OCI-M2 (cell line): ENCODE measurements around the gene MCOLN3.
"Not testable (repeated sequence)": the region's sequence is repeated elsewhere in the genome, so short reads cannot be mapped to it uniquely, and the experiment has no call there.

ENCODE experiments used
- DNase-seq: peaks from one replicate; lab custom pipeline; 2025; ENCODE audit not compliant: unreplicated experiment; lab: John Stamatoyannopoulos, UW

Gene MCOLN3

DNA sequence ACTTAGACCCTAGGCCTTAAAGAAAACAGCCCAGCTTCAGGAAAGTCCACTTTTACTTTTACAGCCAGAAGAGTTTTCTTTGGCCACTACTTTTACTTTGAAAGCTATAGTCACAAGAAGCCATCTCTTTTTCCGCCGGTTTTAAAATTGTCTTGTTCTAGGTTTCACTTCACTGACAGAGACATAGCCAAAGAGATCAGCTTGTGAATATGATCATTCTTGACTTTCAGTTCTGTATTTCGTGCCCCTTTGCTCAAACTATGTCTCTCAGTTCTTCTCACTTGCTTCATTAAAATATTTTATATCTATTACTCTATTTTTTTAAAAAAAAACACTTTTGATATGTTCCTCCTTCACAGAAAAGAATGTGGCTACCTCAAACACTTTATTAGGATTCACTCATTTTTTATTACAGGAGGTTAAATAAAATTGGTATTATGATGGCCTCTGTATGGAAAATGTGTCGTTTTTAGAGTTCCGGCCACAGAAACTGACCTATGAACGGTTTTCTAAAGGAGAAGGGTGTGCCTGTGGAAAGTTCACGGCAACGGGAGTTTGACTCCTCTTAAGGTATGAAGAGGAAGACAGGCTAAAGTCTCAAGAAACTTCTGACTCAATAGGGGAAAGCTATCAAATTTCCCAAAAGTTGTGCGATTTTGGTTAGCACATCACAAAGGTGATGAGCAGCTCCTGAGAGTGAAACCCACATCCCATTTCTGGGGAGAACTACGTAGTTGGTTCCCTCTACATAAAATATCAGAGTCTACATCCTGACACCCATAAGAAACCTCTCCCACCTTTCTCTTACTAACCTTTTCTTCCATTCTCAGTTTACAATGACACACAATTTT is 52.6 kb downstream of the MCOLN3 start:
- no peak for DNase-seq

DNA sequence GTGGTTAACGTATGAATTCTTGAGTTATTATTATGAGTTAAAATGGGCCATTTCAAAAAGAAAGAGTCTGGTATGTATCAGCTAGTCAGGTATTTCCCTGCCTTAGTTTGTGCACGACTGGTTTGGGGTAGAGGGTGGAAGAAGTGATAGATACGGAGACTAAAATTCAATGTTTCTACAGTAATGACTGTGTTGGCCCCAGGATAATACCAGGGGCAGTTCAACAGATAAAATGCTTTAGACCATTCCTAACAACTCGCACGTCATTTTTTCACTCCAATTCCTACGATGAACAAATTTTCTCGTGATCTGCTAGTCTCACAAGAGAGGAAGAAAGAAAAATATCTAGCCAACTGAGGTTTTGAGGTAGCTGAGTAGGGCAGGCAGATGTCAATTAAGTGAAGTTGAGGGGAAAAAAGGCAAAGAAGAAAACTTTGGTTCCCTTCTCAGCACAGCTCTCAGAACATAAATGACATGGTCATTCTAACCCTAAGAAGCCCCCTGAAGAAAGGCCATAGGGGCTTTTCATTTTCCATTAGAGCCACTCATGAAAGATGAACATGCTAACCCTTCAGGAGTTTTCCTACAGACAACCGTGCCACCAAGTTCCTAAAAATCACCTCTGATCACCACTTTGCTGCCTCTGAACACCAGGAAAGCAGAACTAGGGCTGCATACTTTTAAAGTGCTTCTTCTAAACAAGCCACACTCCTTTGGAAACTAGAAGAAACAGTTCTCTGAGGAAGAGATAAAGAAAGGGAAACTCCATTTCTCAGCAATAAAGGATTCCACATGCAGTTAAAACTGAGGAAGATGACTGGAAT is 57.0 kb downstream of the MCOLN3 start:
- no peak for DNase-seq

DNA sequence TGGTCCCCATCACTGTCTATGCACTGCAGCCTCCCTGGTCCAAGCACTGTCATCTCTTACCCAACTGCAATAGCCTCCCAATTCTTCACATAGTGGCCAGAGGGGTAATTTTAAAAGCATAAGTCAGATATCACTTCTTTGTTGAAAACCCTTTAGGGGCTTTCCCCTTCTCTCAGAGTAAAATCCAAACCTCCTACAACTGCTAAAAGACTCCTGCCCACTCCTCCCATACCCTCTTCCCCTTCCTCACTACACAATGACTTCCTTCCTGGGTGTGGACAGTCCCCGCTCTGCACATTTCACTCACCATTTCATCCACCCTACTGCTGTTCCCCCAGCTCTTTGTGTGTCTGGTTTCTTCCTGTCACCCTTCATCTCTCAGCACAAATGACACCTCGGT is 59.7 kb downstream of the MCOLN3 start:
- no peak for DNase-seq

DNA sequence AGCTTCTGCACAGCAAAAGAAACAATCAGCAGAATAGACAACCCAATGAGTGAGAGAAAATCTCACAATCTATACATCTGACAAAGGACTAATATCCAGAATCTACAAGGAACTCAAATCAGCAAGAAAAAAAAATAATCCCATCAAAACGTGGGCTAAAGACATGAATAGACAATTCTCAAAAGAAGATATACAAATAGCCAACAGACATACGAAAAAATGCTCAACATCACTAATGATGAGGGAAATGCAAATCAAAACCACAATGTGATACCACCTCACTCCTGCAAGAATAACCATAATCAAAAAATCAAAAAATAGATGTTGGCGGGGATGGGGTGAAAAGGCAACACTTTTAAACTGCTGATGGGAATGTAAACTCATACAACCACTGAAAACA is 61.7 kb downstream of the MCOLN3 start:
- DNase-seq: not testable (repeated sequence)

DNA sequence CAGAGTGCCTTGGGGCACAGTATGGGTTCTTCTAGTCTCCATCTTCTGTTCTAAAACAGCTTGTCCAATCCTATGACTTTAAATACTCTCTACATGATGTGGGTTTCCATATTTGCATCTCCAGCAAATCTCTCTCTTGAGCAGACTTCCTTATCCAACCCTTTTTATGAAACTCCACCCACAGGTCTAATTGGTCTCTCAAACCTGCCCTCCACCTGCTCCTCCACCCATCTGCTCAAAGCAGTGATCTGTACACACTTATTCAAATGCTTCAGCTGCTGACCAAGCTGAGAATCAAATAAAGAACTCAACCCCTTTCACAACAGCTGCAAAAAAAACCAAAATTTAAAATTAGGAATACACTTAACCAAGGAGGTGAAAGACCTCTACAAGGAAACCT is 62.9 kb downstream of the MCOLN3 start:
- DNase-seq: no peak

DNA sequence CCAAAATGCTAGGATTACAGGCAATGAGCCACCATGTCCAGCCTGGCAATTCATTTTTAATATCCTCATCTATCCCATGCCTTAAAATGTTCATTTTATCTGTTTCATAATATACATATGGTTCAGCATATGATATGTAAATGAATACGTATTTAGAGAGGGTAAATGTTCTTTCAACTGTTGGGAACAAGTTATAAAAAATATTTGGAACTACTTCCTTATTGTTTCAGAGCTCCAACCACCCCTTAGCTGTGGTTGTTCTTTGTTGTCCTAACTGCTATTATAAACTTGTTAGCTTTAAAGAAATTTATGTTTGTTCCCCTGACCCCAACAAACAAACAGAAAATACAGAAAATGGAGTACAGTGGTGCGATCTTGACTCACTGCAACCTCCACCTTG is 65.9 kb downstream of the MCOLN3 start:
- DNase-seq: no peak

DNA sequence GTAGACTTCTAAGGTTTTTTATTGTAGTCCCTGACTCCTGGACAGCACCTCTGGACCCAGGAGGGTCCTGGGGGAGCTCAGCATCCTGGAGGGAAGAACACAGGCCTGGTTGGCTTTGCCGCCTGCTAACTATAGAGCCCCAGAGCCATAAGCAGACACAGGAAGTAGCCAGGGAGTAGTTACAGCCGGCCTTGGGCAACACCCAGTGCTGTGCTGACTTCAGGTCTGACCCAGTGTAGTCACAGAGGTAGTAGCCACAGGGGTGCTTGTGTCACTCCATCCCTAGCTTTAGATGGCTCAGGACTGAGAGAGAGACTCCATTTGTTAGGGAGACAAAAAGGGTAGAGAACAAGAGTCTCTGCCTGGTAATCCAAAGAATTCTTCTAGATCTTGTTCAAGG is 73.3 kb downstream of the MCOLN3 start:
- no peak for DNase-seq

DNA sequence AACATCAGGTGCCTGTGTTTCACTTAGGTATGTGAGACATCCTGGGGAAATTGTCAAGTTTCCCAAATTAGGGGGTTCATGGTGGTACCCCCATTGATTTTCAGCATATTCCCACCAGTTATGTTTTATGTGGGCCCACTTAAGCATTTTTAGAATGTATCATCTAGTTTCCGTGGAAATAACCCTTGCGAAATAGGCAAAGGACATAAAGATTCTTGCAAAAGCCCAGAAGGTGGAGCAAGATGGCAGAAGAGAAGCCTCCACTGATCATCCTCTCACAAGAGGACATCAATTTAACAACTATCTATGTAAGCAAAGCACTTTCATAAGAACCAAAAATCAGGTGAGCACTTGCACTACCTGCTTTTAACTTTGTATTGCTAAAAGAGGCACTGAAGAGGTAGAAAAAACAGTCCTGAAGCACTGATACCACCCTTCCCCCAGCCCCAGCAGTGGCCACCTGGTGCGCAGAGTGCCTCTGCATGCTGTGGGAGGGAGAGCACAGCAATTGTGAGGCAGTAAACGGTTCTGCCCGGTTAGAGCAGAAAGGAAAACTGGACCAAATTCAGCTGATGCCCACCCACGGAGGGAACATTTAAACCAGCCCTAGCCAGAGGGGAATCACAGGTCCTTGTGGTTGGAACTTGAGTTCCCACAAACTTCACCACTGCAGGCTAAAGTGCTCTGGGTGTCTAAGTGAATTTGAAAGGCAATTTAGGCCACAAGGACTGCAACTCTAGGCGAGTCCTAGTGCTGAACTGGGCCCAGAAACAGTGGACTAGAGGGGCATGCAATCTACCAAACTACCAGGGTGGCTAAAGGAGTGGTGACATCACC is 74.6 kb downstream of the MCOLN3 start:
- DNase-seq: no peak

DNA sequence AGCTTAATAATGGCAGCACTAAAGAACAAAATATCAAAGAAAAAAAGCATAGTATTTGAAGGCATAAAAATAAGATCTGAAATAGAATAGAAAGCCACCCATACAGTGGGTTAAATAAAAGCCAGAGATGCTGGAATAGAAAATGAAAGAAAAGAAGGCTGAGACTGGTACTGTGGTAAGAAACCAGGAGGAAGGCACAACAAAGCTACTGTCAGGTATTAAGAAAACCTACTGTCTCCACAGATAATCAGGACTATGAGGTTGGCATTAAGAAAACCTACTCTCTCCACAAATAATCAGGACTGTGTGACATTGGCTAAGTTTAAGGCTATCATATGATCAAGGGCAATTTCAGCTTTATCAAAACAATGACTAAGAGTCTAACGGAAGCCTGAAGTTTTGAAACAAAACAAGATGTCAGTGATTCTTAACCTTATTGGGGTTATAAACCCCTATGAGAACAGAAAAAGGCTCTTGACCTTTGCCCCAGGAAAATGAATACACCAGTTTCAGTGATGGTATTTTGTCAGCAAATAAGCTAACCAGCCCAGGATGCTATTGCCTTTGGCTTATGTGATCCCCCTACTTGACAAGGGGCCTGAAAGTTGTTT is 75.8 kb downstream of the MCOLN3 start:
- no peak for DNase-seq

DNA sequence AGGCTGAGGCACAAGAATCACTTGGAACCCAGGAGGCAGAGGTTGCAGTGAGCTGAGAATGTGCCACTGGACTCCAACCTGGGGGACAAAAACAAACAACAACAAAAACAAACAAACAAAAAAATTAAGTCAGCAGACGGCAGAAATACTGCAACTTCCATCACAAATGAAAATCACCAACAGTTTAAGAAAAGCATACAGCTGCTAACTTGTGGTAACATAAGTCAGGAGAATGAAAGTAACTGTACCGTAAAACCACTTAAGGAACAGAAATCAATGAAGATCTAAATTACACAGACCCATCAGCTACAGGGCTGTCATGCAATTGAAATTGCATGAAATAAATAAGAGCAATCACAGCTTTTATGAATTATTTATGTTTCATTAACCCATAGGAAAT is 76.3 kb downstream of the MCOLN3 start:
- DNase-seq: no peak

DNA sequence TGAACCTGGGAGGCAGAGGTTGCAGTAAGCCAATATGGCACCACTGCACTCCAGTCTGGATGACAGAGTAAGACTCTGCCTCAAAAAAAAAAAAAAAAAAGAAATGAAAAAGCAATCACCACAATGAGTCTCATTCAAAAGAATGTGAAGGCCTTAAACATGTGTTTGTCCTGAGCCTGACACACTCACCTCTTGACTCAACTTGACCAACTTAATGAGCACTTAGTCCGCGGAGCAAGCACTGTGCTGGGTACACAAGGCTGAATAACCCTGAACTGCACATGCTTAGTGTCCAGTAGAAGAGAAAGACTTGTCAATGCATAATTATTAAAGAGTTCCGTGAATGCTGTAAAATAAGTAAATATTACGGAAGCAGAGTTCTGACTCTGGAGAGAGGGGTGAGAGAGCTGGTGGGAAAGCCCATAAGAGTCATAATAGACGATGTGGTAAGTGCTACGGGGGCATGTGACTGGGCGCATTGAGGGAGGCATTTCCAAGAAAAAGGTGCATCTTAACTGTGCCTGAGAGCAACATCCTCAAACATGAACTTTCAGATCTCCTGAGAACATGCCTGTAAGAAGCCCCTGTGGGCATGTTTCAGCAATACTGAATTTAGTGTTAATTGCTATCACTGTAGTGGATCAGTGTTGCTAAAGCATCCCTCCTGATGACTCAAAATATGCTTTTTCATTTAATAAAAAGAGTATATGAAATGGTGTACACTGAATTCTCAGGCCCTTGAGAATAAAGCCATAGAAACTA is 78.6 kb downstream of the MCOLN3 start:
- DNase-seq: no peak

DNA sequence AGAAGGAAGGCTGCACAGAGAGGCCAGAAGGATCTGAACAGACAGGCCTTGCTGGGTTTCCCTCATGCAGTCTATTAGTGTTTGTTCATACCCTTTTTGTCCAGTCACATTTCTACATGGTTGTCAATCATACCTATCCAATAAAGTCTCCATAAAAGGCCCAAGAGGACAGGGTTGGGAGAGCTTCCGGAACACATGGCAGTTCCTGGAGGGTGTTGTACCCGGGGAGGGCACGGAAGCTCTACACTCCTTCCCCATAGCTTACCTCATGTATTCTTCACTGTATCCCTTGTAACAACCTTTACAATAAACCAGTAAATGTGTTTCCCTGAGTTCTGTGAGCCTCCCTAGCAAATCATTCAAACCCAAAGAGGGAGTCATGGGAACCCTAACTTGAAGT is 79.4 kb downstream of the MCOLN3 start:
- no peak for DNase-seq

DNA sequence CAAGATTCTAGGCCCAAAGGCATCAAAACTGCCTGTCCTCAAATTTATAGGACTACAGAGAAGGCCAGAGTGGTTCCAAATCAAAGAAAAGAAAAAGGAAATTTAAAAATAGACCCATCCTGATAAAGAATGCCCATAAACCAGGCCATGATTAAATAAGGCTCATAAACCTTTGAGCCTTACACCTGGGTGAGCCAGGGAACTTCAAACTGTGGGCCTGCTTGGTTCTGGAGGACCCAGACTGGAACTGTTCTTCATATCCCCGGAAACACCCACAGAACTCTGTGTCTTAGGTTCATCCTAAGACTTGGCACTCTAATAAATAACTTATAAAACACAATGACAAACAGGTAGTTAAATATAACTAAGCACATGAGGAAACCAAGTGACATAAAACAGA is 80.2 kb downstream of the MCOLN3 start:
- DNase-seq: no peak
